Placental pericyte (primary cell): ENCODE data around the gene C1QTNF5. TPM values are rescaled to one million over a fixed set of nuclear protein-coding genes. Genes with fewer than 3 reads are reported as not detected.

Source experiments
- small RNA-seq: library from RNA; depleted of rRNA; stranded (forward); fragments of <200 nt; gene quantifications from one replicate; pipeline ENCODE3, GENCODE V24; 2012; ENCODE audit warnings: low replicate concordance
- total RNA-seq: library from RNA; depleted of rRNA; stranded (reverse); fragments of >200 nt; gene quantifications from 2 replicates; pipeline ENCODE4 v1.2.3, GENCODE V29; 2012

C1QTNF5 gene, protein sequence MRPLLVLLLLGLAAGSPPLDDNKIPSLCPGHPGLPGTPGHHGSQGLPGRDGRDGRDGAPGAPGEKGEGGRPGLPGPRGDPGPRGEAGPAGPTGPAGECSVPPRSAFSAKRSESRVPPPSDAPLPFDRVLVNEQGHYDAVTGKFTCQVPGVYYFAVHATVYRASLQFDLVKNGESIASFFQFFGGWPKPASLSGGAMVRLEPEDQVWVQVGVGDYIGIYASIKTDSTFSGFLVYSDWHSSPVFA
- total RNA-seq = 0.86 and 6.8 TPM in 2 replicates

DNA sequence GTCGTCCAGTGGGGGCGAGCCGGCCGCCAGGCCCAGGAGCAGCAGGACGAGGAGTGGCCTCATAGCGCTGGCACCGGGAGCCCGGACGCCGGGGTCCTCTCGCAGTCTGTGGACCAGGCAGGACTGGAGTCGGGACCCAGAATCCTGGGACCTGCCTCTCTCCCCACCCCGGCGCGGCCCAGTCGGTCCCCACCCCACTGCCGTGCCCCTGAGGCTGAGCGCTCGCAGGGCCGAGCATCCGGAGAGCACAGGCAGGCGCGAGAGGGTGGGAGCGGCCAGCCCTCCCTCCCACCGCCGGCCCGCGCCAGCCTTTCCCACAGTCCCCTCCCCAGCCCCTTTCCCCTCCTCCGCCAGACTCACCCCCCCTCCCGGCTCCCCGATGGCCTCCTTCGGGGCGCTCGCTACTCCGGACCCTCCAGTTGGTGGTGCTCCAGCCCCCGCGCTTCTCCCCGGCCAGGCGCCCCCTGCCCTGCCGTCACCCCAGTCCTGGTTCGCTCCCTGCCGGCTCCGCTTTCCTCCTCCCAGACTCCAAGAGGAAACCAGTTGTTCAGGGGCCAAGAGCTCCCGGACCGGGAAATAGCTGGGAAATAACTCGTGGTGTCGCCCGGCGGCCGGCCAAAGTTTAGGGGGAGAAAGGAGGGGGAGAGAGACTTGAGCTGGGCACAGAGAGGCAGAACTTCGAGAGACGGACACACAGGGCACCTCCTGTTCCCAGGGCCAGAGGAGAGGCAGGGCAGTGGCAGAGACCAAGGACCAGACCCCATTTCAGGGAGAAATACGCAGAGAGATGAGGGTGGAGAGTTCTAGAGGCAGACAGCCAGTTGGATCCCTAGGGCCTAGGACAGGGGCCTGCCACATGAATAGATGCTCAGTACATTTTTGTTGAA, at the start of gene C1QTNF5:
TSS of gene C1QTNF5 (minus strand) at position 549 of the 887 bp plus-strand sequence. CDS start at position 63, 486 bp downstream.

DNA sequence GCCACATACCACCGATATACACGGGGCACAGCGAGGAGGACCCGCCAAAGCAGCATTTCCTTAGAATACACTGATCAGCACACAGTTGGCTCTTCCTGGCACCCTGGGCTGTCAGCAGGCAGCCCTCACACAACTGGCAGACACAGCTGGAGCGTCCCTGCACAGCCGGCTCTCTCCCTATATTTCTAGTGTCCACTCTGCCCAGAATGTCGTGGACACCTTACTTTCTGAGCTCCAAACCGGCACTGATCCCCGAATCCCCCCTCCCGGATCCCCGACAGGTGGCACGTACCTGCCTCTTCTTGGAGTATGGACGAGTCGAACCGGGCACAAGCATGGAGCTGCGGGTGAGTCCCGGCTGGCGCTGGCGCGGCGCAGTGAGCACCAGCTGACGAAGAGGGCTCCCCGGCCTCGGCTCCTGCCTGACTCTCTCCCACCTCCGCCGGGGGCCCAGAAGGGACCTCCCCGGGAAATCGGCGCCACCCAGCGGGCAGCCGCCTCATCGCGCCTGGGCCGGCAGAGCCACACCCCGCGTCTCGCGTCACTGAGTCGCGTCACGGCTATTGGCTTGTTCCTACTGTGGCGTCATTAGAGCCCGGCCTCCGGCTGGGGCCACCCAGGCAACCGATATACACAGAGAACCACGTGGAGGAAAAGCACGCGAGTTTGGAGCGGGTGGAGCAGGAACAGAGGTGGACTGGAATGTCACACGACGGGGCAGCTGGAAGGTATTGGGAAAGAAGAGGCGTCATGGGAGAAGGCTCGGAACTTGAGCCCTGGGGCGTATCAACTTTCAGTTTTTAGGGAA, 40.7 kb upstream of the C1QTNF5 start, which contains the start of gene USP2:
TSS of gene USP2 (minus strand) at position 510 of the 808 bp plus-strand sequence. CDS start 8,210 bp downstream, outside the sequence.

DNA sequence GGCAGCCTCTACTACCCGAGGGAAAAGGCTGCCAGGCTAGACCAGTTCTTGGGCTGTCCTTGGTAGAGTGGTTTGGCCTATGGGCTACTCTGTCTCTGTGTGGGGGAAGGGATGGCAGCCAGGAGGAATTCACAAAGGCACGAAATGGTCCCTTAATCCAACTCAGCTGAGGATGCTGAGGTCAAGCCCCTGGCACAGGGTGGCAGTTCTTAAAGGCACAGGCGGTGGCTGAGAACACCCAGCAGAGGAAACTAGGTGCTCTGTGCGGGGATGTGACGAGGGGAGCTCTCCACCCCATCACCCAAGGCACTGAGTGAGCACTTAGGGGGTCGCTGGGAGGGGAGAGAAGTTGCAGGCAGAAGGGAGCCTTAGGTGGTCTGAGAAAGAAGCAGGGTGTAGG, 5.9 kb upstream of the C1QTNF5 start, which contains the start of gene MFRP:
TSS of gene MFRP (minus strand) at position 101 of the 400 bp plus-strand sequence. CDS start 192 bp downstream, outside the sequence.

DNA sequence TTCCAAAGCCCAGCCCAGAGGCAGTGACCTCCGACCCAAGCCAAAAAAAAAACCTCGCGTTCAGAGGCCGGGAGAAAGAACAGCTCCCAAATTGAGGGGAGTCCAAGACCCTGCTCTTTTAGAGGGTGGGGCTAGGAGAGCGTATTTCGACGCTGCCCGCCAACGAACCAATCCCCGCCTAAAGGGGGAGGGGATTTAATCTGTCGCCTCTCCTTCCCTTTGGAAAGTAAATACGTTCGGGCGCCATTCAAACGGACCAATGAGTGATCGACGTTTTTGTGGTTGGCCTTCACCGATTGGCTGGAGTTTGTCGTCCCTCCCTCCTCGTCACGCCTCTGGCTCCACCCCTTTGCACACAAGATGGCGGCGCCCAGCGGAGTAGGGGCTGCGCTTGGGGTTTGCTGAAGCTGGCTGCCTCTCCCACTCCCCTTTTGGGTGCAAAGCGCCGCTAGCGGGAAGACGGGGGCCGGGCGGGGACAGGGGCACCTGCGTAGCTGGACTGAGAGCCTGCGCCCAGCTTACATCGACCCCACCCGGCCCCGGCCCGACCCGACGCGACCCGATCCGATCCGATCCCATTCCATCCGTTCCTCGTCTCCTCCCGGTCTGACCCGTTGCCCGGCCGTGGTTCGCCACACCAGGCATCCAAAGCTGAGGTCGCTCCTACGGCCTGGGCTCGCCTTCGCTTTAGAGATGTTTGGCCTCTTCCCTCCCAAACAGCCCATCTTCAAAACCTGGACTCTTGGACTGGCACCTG, 6.3 kb downstream of the C1QTNF5 start, which contains the start of gene RNF26:
TSS of gene RNF26 (plus strand) at position 354 of the 757 bp plus-strand sequence. CDS start 596 bp downstream, outside the sequence.

DNA sequence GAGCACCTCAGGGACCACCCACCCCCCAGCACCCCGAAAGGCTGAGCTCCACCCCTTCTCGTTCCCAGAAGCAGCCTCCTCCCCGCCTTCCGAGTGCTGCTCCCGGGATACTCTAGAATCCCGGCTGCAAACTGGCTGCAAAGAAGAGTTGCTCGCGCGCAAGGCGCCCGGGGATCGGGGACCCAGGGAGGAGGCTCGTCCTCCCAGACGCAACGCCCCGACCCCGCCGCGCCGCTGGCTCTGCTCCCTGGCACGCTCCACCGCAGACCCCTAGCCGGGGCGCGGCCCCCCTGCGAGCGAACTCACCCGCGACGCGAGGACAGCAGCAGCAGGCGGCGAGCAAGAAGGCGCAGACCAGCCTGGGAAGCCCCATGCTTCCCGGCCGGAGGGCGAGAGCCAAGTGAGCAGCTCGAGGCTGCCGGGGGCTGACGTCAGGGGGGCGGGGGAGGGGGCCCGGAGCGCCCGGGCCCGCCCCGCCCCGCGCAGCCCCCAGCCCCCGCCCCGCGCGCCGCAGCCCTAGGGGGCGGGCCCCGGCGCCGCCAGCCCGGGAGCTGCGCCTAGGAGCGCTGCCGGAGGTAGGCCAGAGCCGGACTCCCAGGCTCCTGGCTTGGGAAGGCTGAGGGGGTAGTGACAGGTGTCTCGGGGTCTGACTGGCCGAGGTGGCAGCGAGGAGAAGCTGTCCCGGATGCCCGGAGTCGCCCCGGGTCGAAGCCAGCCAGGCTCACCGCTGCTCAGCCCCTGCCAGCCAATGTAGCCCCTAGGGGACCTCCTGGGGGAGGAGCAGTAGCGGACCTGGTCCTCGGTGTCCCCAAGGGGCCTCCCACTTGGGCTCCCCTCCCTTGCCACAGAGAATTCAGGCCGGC, 23.7 kb downstream of the C1QTNF5 start, which contains the start of gene MCAM:
TSS of gene MCAM (minus strand) at position 402 of the 863 bp plus-strand sequence. CDS start at position 373, 29 bp downstream.

Small RNA genes lying within 50 kb of the gene (small RNA-seq; reads per million reads assigned to genes)
- gene RF01225 (not detected), gene RNU6-262P (not detected)

Other genes with a start within 250 kb of the C1QTNF5 start
- 34.6 and 37.8 TPM in 2 replicates for gene DPAGT1, start 239.0 kb downstream of the C1QTNF5 start, total RNA-seq
- gene C2CD2L, start 233.5 kb downstream of the C1QTNF5 start, total RNA-seq = 10.3 and 11.8 TPM in 2 replicates
- 22.8 and 23.2 TPM in 2 replicates for gene HINFP, start 219.3 kb downstream of the C1QTNF5 start, total RNA-seq
- gene ABCG4, start 191.8 kb downstream of the C1QTNF5 start, total RNA-seq = 0.66 TPM in 1 of 2 replicates, not detected in the other
- gene NLRX1, start 172.2 kb downstream of the C1QTNF5 start, total RNA-seq = 13.1 and 16.5 TPM in 2 replicates
- gene NHERF4, start 155.4 kb downstream of the C1QTNF5 start, total RNA-seq = not detected in 2 replicates
- gene CBL, start 134.5 kb downstream of the C1QTNF5 start, total RNA-seq = 12.7 and 30.2 TPM in 2 replicates
- gene MCAM, start 23.8 kb downstream of the C1QTNF5 start, total RNA-seq = 127 and 168 TPM in 2 replicates
- 9.7 and 13.1 TPM in 2 replicates for gene RNF26, start 6.4 kb downstream of the C1QTNF5 start, total RNA-seq
- not detected in 2 replicates for gene MFRP, start 5.8 kb upstream of the C1QTNF5 start, total RNA-seq
- not detected in 2 replicates for gene USP2, start 40.8 kb upstream of the C1QTNF5 start, total RNA-seq
- gene THY1, start 82.3 kb upstream of the C1QTNF5 start, total RNA-seq = 104 and 200 TPM in 2 replicates